ENCODE results near the gene BMP7.

DNA sequence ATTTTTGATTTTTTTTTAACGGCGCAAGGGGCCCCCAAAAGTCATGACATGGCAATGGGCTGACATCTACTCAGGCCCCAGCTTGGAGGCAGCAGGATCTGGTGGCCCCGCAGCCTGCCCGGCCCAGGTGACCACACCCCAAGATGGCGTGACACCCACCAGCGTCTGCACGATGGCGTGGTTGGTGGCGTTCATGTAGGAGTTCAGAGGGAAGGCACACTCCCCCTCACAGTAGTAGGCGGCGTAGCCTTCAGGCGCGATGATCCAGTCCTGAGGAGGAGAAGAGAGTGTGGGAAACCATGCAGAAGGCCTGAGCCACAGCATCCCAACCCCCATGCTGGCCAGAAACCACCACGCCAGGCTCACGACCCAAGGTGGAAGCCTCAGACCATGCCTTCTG lies 93.4 kb downstream of the BMP7 start:
- TF ChIP-seq POLR2A (IDR thresholded peaks at IDR 0.05) (no peak), CTCF (IDR thresholded peaks at IDR 0.05) (no peak)

All from thyroid gland (tissue), 4 donors.